Keratinocyte (primary cell): ENCODE measurements around the gene LY6G6C. TPM values are rescaled to one million over a fixed set of nuclear protein-coding genes. Genes with fewer than 3 reads are reported as not detected.

Source experiments
- DNase-seq: peaks from one replicate; pipeline ENCODE4 v3.0.0-alpha.2; 2011; ENCODE audit warnings: low read depth, missing footprints, low spot score
- FAIRE-seq: peaks from 2 replicates; lab custom pipeline; 2011; peaks lifted over from hg19 to GRCh38; lab: Jason Lieb, UNC
- H2AFZ ChIP-seq: 2 replicates; pipeline ENCODE4 v1.6.0; 2012; ENCODE audit warnings: low read length, control low read depth, inconsistent platforms; ENCODE audit not compliant: control insufficient read depth
- H3K27ac ChIP-seq: 2 replicates; pipeline ENCODE4 v1.5.1; 2011; ENCODE audit warnings: low read length; ENCODE audit not compliant: control insufficient read depth, insufficient read depth
- H3K27me3 ChIP-seq: 3 replicates; pipeline ENCODE4 v1.6.0; 2011; ENCODE audit warnings: low read length; ENCODE audit not compliant: control insufficient read depth, insufficient read depth; ENCODE audit errors: extremely low read depth
- H3K36me3 ChIP-seq, 2 experiments: 2 replicates in 1 of 2; 3 replicates in 1 of 2; pipeline ENCODE4 v1.5.1; 2011; ENCODE audit warnings: low read length in 2 of 2, mild to moderate bottlenecking in 1 of 2; ENCODE audit not compliant: control insufficient read depth in 2 of 2, insufficient read depth in 2 of 2; ENCODE audit errors: extremely low read depth in 1 of 2
- H3K4me1 ChIP-seq: 3 replicates; pipeline ENCODE4 v1.5.1; 2011; ENCODE audit warnings: low read length; ENCODE audit not compliant: control insufficient read depth, insufficient read depth; ENCODE audit errors: extremely low read depth
- H3K4me2 ChIP-seq: 3 replicates; pipeline ENCODE4 v1.6.0; 2011; ENCODE audit warnings: low read depth, low read length; ENCODE audit not compliant: control insufficient read depth, insufficient read depth; ENCODE audit errors: extremely low read depth
- H3K4me3 ChIP-seq, 3 experiments: fragments of 200-600 bp in 1 of 3; sonication (generic) in 1 of 3; 2 replicates in 2 of 3; 3 replicates in 1 of 3; pipeline ENCODE4 v1.5.1; 2011 to 2016; ENCODE audit warnings: low read length in 3 of 3, mild to moderate bottlenecking in 3 of 3, control low read depth in 2 of 3, inconsistent platforms in 1 of 3, low read depth in 1 of 3, mixed read lengths in 1 of 3, mixed run types in 1 of 3, moderate library complexity in 1 of 3; ENCODE audit not compliant: control insufficient read depth in 2 of 3, insufficient read depth in 2 of 3; ENCODE audit errors: extremely low read depth in 1 of 3
- H3K79me2 ChIP-seq: 2 replicates; pipeline ENCODE4 v1.6.0; 2012; ENCODE audit warnings: low read length; ENCODE audit not compliant: control insufficient read depth, insufficient read depth
- H3K9ac ChIP-seq: 3 replicates; pipeline ENCODE4 v1.6.0; 2011; ENCODE audit warnings: low read length; ENCODE audit not compliant: control insufficient read depth, insufficient read depth; ENCODE audit errors: extremely low read depth
- H3K9me1 ChIP-seq: 3 replicates; pipeline ENCODE4 v1.6.0; 2011; ENCODE audit warnings: low read length; ENCODE audit not compliant: control insufficient read depth, insufficient read depth; ENCODE audit errors: extremely low read depth
- H3K9me3 ChIP-seq: 2 replicates; pipeline ENCODE4 v1.5.1; 2012; ENCODE audit warnings: low read depth, low read length; ENCODE audit not compliant: control insufficient read depth
- H4K20me1 ChIP-seq: 3 replicates; pipeline ENCODE4 v1.6.0; 2011; ENCODE audit warnings: low read length; ENCODE audit not compliant: control insufficient read depth, insufficient read depth; ENCODE audit errors: extremely low read depth
- CTCF ChIP-seq, 3 experiments: IDR thresholded peaks in 1 of 3; conservative IDR thresholded peaks in 1 of 3; optimal IDR thresholded peaks in 1 of 3; 2 replicates in 2 of 3; 3 replicates in 1 of 3; pipeline versions ENCODE3 to v1.5.1; 2011; ENCODE audit warnings: low read length in 3 of 3, mild to moderate bottlenecking in 3 of 3, moderate library complexity in 2 of 3, control low read depth in 1 of 3, inconsistent platforms in 1 of 3; ENCODE audit not compliant: insufficient read depth in 2 of 3; ENCODE audit errors: extremely low read depth in 1 of 3
- EZH2 ChIP-seq: IDR thresholded peaks from one replicate; pipeline ENCODE4 v1.6.1; 2012; ENCODE audit warnings: inconsistent platforms, mild to moderate bottlenecking, low read length, moderate library complexity
- dilution Hi-C: fragments of 300-500 bp; cut with MboI; formaldehyde crosslinking; loops from one replicate; pipeline ENCODE4 v1.7.0; 2020; ENCODE audit warnings: low sequenced_read_pairs; ENCODE audit not compliant: extremely low pct_ligation_motif_present
- polyA plus RNA-seq, 5 experiments: library from polyadenylated mRNA; depleted of rRNA in 3 of 5; stranded (reverse) in 3 of 5; stranded (forward) in 1 of 5; unstranded in 1 of 5; fragments of >200 nt; gene quantifications; 1 replicate in 1 of 5; 2 replicates in 3 of 5; 3 replicates in 1 of 5; pipeline versions ENCODE4 v1.2.1 to v1.2.3, GENCODE V29; 2011 to 2012; ENCODE audit warnings: missing spikeins in 2 of 5, low read depth in 1 of 5, low replicate concordance in 1 of 5

Gene LY6G6C
- polyA plus RNA-seq, 1 donor (not counting 4 experiments of a cell fraction or from before 2014, with no cell fraction given): 2.4 TPM

DNA sequence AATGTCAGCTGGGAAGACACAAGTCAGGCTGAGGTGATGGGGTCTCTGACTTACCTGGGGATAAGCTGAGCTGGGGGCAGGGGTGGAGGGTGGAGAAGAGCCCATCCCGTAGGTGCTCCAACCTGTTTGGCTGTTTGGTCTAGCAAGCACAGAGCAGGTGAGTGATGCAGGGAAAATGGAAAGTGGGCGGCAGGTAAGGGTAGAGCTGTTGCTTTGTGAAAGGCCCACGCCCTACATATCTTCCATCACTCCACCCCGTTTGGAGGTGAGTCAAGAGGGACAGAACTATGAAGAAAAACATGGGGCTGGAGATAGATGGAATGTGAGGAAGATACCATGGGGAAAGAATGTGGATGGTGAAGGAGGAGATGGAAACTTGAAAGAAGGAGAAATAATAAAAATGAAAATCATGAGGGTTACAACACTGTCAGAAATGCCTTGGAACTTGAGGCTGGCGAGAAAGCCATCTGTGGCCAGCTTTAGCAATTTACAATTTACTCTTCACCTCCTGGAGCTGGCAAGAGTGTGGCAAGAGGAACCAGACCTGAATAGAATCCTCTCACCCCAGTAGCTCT, 1.3 kb downstream of the LY6G6C start:
- H3K9ac ChIP-seq: no peak overlapping the region
- H3K4me2 ChIP-seq: peak overlapping the region; percentile 6
- H2AFZ ChIP-seq: peak overlapping the region; percentile 22
- H3K36me3 ChIP-seq: peaks cover 0 to 4% of the 10 kb centered on the region in 2 experiments
- no peaks in the 10 kb centered on the region for H3K79me2 ChIP-seq
- H4K20me1 ChIP-seq: no peaks in the 10 kb centered on the region
- no peak overlapping the region for H3K27ac ChIP-seq
- TF ChIP-seq CTCF (optimal IDR thresholded peaks at IDR 0.05 in 1 of 3, IDR thresholded peaks at IDR 0.05 in 1 of 3, conservative IDR thresholded peaks at IDR 0.05 in 1 of 3; ENCODE audit: extremely low read depth in 1 of 3, insufficient read depth in 2 of 3, low read length in 3 of 3) (no peak), EZH2 (no peak)
- peaks cover 5% of the 10 kb centered on the region for H3K9me1 ChIP-seq
- DNase-seq (no peak), FAIRE-seq (peak; percentile 23)
- peaks cover 31% of the 10 kb centered on the region for H3K4me1 ChIP-seq
- peak overlapping the region in 1 of 3 experiments; percentile 13 for H3K4me3 ChIP-seq
- no peaks in the 10 kb centered on the region for H3K27me3 ChIP-seq
- H3K9me3 ChIP-seq: no peaks in the 10 kb centered on the region
- dilution Hi-C loops: no loop called here

GRCh38 chr6:31719001-31719400, 2.5 kb downstream of the LY6G6C start:
- H3K4me3 ChIP-seq: peak overlapping the region in 1 of 3 experiments; percentile 49
- H3K9me1 ChIP-seq: peaks cover 5% of the 10 kb centered on the region
- FAIRE-seq (no peak), DNase-seq (no peak)
- peaks cover 0 to 4% of the 10 kb centered on the region in 2 experiments for H3K36me3 ChIP-seq
- dilution Hi-C loops: no loop called here
- no peak overlapping the region for H2AFZ ChIP-seq
- H4K20me1 ChIP-seq: no peaks in the 10 kb centered on the region
- H3K27ac ChIP-seq: peak overlapping the region; percentile 66
- no peaks in the 10 kb centered on the region for H3K9me3 ChIP-seq
- no peak overlapping the region for H3K9ac ChIP-seq
- peaks cover 31% of the 10 kb centered on the region for H3K4me1 ChIP-seq
- no peak for TF ChIP-seq EZH2
- no peak for TF ChIP-seq CTCF (optimal IDR thresholded peaks at IDR 0.05 in 1 of 3, IDR thresholded peaks at IDR 0.05 in 1 of 3, conservative IDR thresholded peaks at IDR 0.05 in 1 of 3; ENCODE audit: extremely low read depth in 1 of 3, insufficient read depth in 2 of 3, low read length in 3 of 3)
- no peaks in the 10 kb centered on the region for H3K27me3 ChIP-seq
- H3K79me2 ChIP-seq: no peaks in the 10 kb centered on the region
- H3K4me2 ChIP-seq: peak overlapping the region; percentile 77
